GM08714 (cell line): Measurements from ENCODE around the gene SFT2D2.

Experiments
- H3K4me3 ChIP-seq: fragments of 200-500 bp; sonication (Bioruptor generic); 2 replicates; pipeline ENCODE4 v1.5.1; 2014; ENCODE audit warnings: mild to moderate bottlenecking, low read length, inconsistent platforms
- ZNF274 ChIP-seq: IDR thresholded peaks from 2 replicates; pipeline ENCODE4 v1.6.1; 2012; ENCODE audit warnings: mild to moderate bottlenecking, low read depth, low read length

Gene SFT2D2

DNA sequence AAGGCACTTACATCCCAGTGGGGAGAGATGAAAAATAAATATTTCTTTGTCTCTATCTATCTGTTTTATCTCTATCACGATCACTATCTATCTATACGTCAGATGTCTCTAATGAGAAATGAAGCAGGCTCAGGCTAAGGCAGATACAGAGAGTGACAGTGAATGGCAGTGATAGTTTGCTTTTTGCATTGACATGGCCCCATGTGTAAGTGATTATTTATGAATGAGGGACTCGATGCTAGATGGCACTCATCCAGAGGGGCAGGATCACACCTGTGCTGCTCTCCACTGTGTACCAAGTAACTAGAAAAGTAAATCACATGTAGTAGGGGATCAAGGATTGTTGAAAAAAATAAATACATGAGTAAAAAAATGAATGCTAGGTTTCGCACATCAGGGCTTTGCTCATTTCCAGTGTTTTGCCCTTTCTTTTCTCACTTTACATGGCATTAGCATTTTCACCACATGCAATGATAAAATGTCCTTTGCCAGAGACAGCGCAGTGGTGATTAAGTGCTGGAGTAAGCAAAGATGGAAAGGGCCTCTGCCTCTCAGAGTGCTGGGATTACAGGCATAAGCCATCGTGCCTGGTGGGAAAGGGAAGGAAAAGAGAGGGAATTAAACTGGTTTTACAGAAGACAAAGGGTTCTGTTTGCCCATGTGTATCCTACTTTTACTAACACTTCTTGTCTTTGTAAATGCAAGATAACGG, 71.4 kb downstream of the SFT2D2 start:
- H3K4me3 ChIP-seq: no peak overlapping the region
- TF ChIP-seq ZNF274: no peak

DNA sequence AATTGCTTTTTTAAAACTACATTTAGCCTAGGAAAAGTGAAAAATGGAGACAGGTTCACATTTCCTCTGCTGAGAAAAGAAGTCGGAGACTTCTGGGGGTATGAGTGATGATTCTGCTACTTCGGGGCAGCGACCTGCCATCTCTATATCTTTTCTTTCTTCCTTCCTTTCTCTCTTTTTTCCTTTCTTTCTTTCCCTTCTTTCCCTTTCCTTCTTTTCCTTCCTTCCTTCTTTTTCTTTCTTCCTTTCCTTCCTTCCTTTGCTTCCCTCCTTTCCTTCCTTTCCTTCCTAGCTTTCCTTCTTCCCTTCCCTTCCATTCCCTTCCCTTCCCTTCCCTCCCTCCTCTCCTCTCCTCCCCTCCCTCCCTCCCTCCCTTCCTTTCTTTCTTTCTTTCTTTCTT, 72.6 kb downstream of the SFT2D2 start:
- no peak for TF ChIP-seq ZNF274
- no peak overlapping the region for H3K4me3 ChIP-seq

DNA sequence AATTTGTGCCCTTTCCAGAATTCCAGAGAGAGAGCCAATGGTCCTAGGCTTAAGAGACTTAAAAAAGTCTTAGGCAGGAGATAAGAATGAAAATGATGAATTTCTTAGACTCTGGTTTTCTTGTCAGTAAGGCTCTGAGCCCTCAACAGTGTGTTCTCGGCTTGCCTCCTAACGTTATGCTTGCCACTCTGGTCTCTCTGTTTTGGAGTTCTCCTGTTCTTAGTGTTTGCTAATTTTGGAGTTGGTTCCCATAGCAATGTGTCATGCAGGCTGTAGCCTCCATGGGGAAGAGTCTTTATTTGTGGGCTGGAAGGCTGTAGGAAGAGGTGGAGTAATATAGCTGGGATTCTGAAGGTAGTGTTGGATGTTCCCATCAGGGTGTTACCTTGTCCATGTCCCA, 74.8 kb downstream of the SFT2D2 start:
- no peak for TF ChIP-seq ZNF274
- no peak overlapping the region for H3K4me3 ChIP-seq

DNA sequence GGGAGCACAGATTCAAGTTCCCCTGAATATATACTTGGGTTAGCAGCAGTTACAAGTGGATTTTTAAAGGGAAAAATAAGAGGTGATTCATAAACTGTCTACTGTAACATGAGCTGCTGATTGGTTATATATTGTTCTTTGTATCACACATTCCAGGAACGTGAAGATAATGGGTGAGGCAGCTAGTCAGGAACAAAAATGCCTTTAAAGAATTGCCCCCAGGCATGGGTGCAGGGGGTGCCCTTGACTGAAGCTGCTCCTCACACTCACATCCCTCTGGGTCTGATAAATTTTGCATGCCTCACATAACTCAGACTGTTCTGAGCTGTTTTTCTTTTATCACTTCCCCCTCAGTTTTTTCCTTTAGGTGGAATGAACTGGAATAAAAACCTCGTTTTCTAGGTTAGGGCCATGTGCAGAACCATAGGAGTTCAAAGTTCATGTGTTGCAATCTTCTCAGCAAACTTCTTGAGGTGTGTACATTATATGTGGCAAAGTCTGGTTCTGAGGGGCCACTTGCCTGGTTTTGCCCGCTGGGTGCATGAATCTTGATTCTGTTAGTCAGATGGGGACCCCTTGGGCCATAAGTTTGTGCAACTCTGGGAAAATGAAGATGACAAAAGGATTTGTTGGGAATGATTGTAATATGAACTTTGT, 76.0 kb downstream of the SFT2D2 start:
- TF ChIP-seq ZNF274: no peak
- no peak overlapping the region for H3K4me3 ChIP-seq
